HepG2 (cell line): ENCODE results near the gene NFATC4. TPM values are rescaled to one million over a fixed set of nuclear protein-coding genes. Genes with fewer than 3 reads are reported as not detected.

Experiments
- ATAC-seq: fragments of 200-7000 bp; cut with Tn5 transposase; 3 replicates; pipeline ENCODE4 v1.9.1; 2020; ENCODE audit warnings: mild to moderate bottlenecking, moderate library complexity
- BruUV-seq: library from RNA; stranded (reverse); fragments of 400-500 nt; replicated peaks from 2 replicates; lab custom pipeline; 2021; lab: Mats Ljungman, UMichigan
- CTCF ChIA-PET: fragments of 300-600 bp; formaldehyde crosslinking; extraction: SDS; loops from one replicate; lab custom pipeline; 2021; ENCODE audit warnings: low total read pairs, inconsistent platforms, low intra/inter-chr PET ratio; lab: Yijun Ruan, JAX
- POLR2A ChIA-PET: fragments of 350-600 bp; sonication (Branson Sonifier 250); formaldehyde crosslinking; loops from one replicate; lab custom pipeline; 2020; ENCODE audit warnings: antibody characterized with exemption, inconsistent platforms; lab: Yijun Ruan, JAX
- DNase-seq: peaks from one replicate; pipeline ENCODE4 v3.0.0-alpha.2; 2015; ENCODE audit warnings: low spot score
- FAIRE-seq: peaks from 3 replicates; lab custom pipeline; 2011; peaks lifted over from hg19 to GRCh38; lab: Jason Lieb, UNC
- H2AFZ ChIP-seq: one replicate; pipeline ENCODE4 v1.6.1; 2011; ENCODE audit warnings: low read length, inconsistent platforms
- H3K27ac ChIP-seq: fragments of 300-600 bp; 3 replicates; pipeline ENCODE4 v1.8.0; 2011; ENCODE audit warnings: mixed run types, mild to moderate bottlenecking, mixed read lengths, low read length, inconsistent platforms; ENCODE audit not compliant: insufficient read depth; ENCODE audit errors: extremely low read length
- H3K27me3 ChIP-seq, 2 experiments: fragments of 200-600 bp in 1 of 2; 2 replicates in 1 of 2; 3 replicates in 1 of 2; pipeline versions ENCODE4 v1.6.0 to v1.8.0; 2011; ENCODE audit warnings: low read length in 2 of 2, mild to moderate bottlenecking in 2 of 2, moderate library complexity in 2 of 2, inconsistent platforms in 1 of 2; ENCODE audit not compliant: insufficient read depth in 2 of 2, control insufficient read depth in 1 of 2
- H3K36me3 ChIP-seq, 2 experiments: fragments of 200-600 bp in 1 of 2; replicated peaks in 1 of 2; 2 replicates in 1 of 2; 3 replicates in 1 of 2; pipeline versions ENCODE4 v1.5.1 to v1.8.0; 2011; ENCODE audit warnings: low read length in 2 of 2, inconsistent platforms in 1 of 2; ENCODE audit not compliant: insufficient read depth in 2 of 2, control insufficient read depth in 1 of 2
- H3K4me1 ChIP-seq: 2 replicates; pipeline ENCODE4 v1.5.1; 2012; ENCODE audit warnings: low read length, inconsistent platforms; ENCODE audit not compliant: insufficient read depth
- H3K4me2 ChIP-seq: 2 replicates; pipeline ENCODE4 v1.6.0; 2011; ENCODE audit warnings: low read depth, low read length, inconsistent platforms
- H3K4me3 ChIP-seq, 3 experiments: fragments of 200-600 bp in 1 of 3; sonication (generic), shearing (Covaris generic) in 1 of 3; replicated peaks in 1 of 3; 2 replicates each; pipeline ENCODE4 v1.5.1; 2011 to 2016; ENCODE audit warnings: low read length in 3 of 3, inconsistent platforms in 2 of 3, low read depth in 2 of 3, mild to moderate bottlenecking in 2 of 3, control low read depth in 1 of 3, mixed read lengths in 1 of 3; ENCODE audit not compliant: insufficient read depth in 1 of 3
- H3K79me2 ChIP-seq: one replicate; pipeline ENCODE4 v1.6.1; 2011; ENCODE audit warnings: low read length, inconsistent platforms; ENCODE audit not compliant: insufficient read depth
- H3K9ac ChIP-seq: 2 replicates; pipeline ENCODE4 v1.6.0; 2011; ENCODE audit warnings: mild to moderate bottlenecking, low read depth, low read length, inconsistent platforms; ENCODE audit not compliant: insufficient read depth
- H3K9me3 ChIP-seq: 2 replicates; pipeline ENCODE4 v1.5.1; 2012; ENCODE audit warnings: mild to moderate bottlenecking, low read length
- H4K20me1 ChIP-seq: 2 replicates; pipeline ENCODE4 v1.6.0; 2011; ENCODE audit warnings: inconsistent platforms, mild to moderate bottlenecking, low read length, moderate library complexity; ENCODE audit not compliant: insufficient read depth
- BORCS8-MEF2B ChIP-seq: sonication (generic); formaldehyde crosslinking; IDR thresholded peaks from 2 replicates; pipeline ENCODE4 v1.8.0; 2022; ENCODE audit warnings: mild to moderate bottlenecking, missing genetic modification reagents
- EEA1 ChIP-seq: sonication (generic); formaldehyde crosslinking; IDR thresholded peaks from 2 replicates; pipeline ENCODE4 v1.5.1; 2020; ENCODE audit warnings: mild to moderate bottlenecking, missing genetic modification reagents, borderline replicate concordance
- GATAD1 ChIP-seq: IDR thresholded peaks from 2 replicates; pipeline ENCODE4 v1.6.1; 2016; ENCODE audit warnings: missing genetic modification reagents, missing compliant biosample characterization
- HMGA1 ChIP-seq: sonication (generic); formaldehyde crosslinking; conservative IDR thresholded peaks from 2 replicates; pipeline ENCODE4 v1.4.0; 2020; ENCODE audit warnings: missing genetic modification reagents
- HNRNPLL ChIP-seq: fragments of 200-400 bp; formaldehyde crosslinking; IDR thresholded peaks from 2 replicates; pipeline ENCODE4 v1.6.1; 2017; ENCODE audit warnings: mild to moderate bottlenecking, low read depth, low read length; ENCODE audit not compliant: poor library complexity, severe bottlenecking
- MAFK ChIP-seq, 2 experiments: IDR thresholded peaks in 1 of 2; conservative IDR thresholded peaks in 1 of 2; 2 replicates each; pipeline ENCODE4 v1.6.1; 2011; ENCODE audit warnings: improper control_type of control experiment in 2 of 2, low read length in 2 of 2
- MIER3 ChIP-seq: IDR thresholded peaks from 2 replicates; pipeline ENCODE4 v1.6.1; 2016; ENCODE audit warnings: missing compliant biosample characterization, borderline replicate concordance
- NR2F1 ChIP-seq, 2 experiments: fragments of 450-650 bp in 1 of 2; formaldehyde crosslinking in 1 of 2; IDR thresholded peaks; 2 replicates each; pipeline versions ENCODE4 v1.5.0 to v1.6.1; 2016 to 2020; ENCODE audit warnings: mild to moderate bottlenecking in 1 of 2, missing compliant biosample characterization in 1 of 2, missing genetic modification reagents in 1 of 2, moderate library complexity in 1 of 2
- RFX3 ChIP-seq: IDR thresholded peaks from 2 replicates; pipeline ENCODE4 v1.6.1; 2016; ENCODE audit warnings: missing biosample characterization, missing genetic modification reagents
- ZBTB7B ChIP-seq: sonication (generic); formaldehyde crosslinking; IDR thresholded peaks from 2 replicates; pipeline ENCODE4 v1.4.0; 2020; ENCODE audit warnings: missing genetic modification reagents
- ZGPAT ChIP-seq: IDR thresholded peaks from 2 replicates; pipeline ENCODE4 v1.6.1; 2016; ENCODE audit warnings: mild to moderate bottlenecking
- ZNF20 ChIP-seq: sonication (generic); formaldehyde crosslinking; IDR thresholded peaks from 2 replicates; pipeline ENCODE4 v1.4.0; 2020; ENCODE audit warnings: mild to moderate bottlenecking, moderate library complexity, missing genetic modification reagents
- ZNF619 ChIP-seq: sonication (generic); formaldehyde crosslinking; IDR thresholded peaks from 2 replicates; pipeline ENCODE4 v1.4.0; 2020; ENCODE audit warnings: mild to moderate bottlenecking, missing genetic modification reagents
- ZNF672 ChIP-seq: sonication (generic); formaldehyde crosslinking; IDR thresholded peaks from 2 replicates; pipeline ENCODE4 v1.8.1; 2022; ENCODE audit warnings: missing genetic modification reagents
- ZNF709 ChIP-seq: sonication (generic); formaldehyde crosslinking; IDR thresholded peaks from 2 replicates; pipeline ENCODE4 v1.5.0; 2020; ENCODE audit warnings: mild to moderate bottlenecking, missing genetic modification reagents
- WGBS: methylation state at CpG from one replicate; pipeline ENCODE4 v1.1.6; 2017; ENCODE audit warnings: low lambda C conversion rate; 5-methylcytosine and 5-hydroxymethylcytosine counted together
- in situ Hi-C: cut with HindIII; loops from 2 replicates; pipeline ENCODE4 v1.10.0; 2017; ENCODE audit warnings: low pct_unique_long_range_greater_than_20kb; ENCODE audit not compliant: extremely low pct_ligation_motif_present
- intact Hi-C: fragments of 100-400 bp; cut with micrococcal nuclease; formaldehyde crosslinking; loops from one replicate; pipeline ENCODE4 v1.10.0; 2022; ENCODE audit not compliant: unreplicated experiment
- polyA plus RNA-seq, 8 experiments: library from polyadenylated mRNA; depleted of rRNA in 3 of 8; stranded (reverse) in 7 of 8; unstranded in 1 of 8; fragments of >200 nt; fragmentation: Illumina TruSeq in 4 of 8; extraction: Trizol in 4 of 8; gene quantifications; 2 replicates each; pipeline versions ENCODE4 v1.2.1 to v1.2.3, GENCODE V29; 2011 to 2016; ENCODE audit warnings: low read depth in 4 of 8, missing spikeins in 1 of 8, mixed read lengths in 1 of 8; ENCODE audit not compliant: insufficient read depth in 1 of 8
- total RNA-seq, 5 experiments: library from RNA; depleted of rRNA; stranded (reverse); fragments of >200 nt; fragmentation: Illumina TruSeq; extraction: Trizol; gene quantifications; 2 replicates each; pipeline ENCODE4 v1.2.3, GENCODE V29; 2016; ENCODE audit warnings: low read depth in 1 of 5
- TF ChIP-seq, protein P1 (sequence below): IDR thresholded peaks from 2 replicates; pipeline ENCODE4 v1.6.1; 2018; ENCODE audit warnings: missing genetic modification reagents
- TF ChIP-seq, protein P2 (sequence below): sonication (generic); formaldehyde crosslinking; IDR thresholded peaks from 2 replicates; pipeline ENCODE4 v1.8.1; 2023; ENCODE audit warnings: missing genetic modification reagents, mild to moderate bottlenecking, borderline replicate concordance
- TF ChIP-seq, protein P3 (sequence below): sonication (generic); formaldehyde crosslinking; IDR thresholded peaks from 2 replicates; pipeline ENCODE4 v1.4.0; 2020; ENCODE audit warnings: low read depth, missing genetic modification reagents

NFATC4 gene
- total and polyA plus RNA-seq, 2 of the 13 experiments (the other 11 are each of a cell fraction or from before 2014, with no cell fraction given): 0.04 to 0.15 TPM

GRCh38 chr14:24426912-24427536 is 59.0 kb downstream of the NFATC4 start:
- Histone ChIP-seq H4K20me1 (peaks cover 10% of the 10 kb centered on the region), H3K4me2 (peak overlapping the region; percentile 82), H3K9ac (peak overlapping the region; percentile 14; the same call in 1 of the 2 replicates), H3K27ac (peak overlapping the region; percentile 53), H2AFZ (no peak overlapping the region), H3K9me3 (no peaks in the 10 kb centered on the region), H3K27me3 (no peaks in the 10 kb centered on the region; a peak in 2 of 5 replicates), H3K4me1 (peaks cover 87% of the 10 kb centered on the region), H3K79me2 (peaks cover 6% of the 10 kb centered on the region), H3K4me3 (peak overlapping the region; percentile 2 to 60 (median 31); a peak in 5 of 6 replicates), H3K36me3 (peaks cover 0 to 2% of the 10 kb centered on the region in 2 experiments; a peak in 1 of 5 replicates)
- peak; percentile 38 for ATAC-seq
- 3% methylated on average over 8 of the region's 8 CpGs for WGBS
- in situ Hi-C loops (no loop called here), intact Hi-C loops (loop anchor here (1.0 to 2.0 kb wide), 2 partner anchors 15 to 16 kb away; partner anchors contain the start of gene SDR39U1)
- ChIA-PET POLR2A (interaction anchor here (0.6 to 9.1 kb wide), 17 partner anchors 8 to 1708 kb away, joined by 3 to 242 read pairs (median 5); partner anchors contain the start of genes CIDEB, NYNRIN, PSME1 and RABGGTA), CTCF (interaction anchor here (2.0 kb wide), 1 partner anchor 61 kb away, joined by 9 read pairs; no protein-coding TSS in a partner anchor)
- BruUV-seq: no TSS peak
- peak; percentile 84 for FAIRE-seq
- DNase-seq: peak; percentile 81
- TF ChIP-seq, protein P1, sequence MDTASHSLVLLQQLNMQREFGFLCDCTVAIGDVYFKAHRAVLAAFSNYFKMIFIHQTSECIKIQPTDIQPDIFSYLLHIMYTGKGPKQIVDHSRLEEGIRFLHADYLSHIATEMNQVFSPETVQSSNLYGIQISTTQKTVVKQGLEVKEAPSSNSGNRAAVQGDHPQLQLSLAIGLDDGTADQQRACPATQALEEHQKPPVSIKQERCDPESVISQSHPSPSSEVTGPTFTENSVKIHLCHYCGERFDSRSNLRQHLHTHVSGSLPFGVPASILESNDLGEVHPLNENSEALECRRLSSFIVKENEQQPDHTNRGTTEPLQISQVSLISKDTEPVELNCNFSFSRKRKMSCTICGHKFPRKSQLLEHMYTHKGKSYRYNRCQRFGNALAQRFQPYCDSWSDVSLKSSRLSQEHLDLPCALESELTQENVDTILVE (CRISPR knock-in tag): peak; percentile 76
- TF ChIP-seq BORCS8-MEF2B (CRISPR knock-in tag): peak; percentile 76
- no peak for TF ChIP-seq MAFK (conservative IDR thresholded peaks at IDR 0.05 in 1 of 2, IDR thresholded peaks at IDR 0.05 in 1 of 2; ENCODE audit: low read length in 2 of 2)
- TF ChIP-seq, protein P2, sequence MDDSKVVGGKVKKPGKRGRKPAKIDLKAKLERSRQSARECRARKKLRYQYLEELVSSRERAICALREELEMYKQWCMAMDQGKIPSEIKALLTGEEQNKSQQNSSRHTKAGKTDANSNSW (CRISPR knock-in tag): no peak; the same call in 1 of the 2 replicates
- TF ChIP-seq RFX3: no peak
- TF ChIP-seq ZGPAT (CRISPR knock-in tag): peak; percentile 83
- TF ChIP-seq HNRNPLL: no peak
- peak in 1 of 2 experiments; percentile 12; a peak in 1 of 4 replicates for TF ChIP-seq NR2F1 (CRISPR knock-in tag; IDR thresholded peaks at IDR 0.05)
- TF ChIP-seq, protein P3, sequence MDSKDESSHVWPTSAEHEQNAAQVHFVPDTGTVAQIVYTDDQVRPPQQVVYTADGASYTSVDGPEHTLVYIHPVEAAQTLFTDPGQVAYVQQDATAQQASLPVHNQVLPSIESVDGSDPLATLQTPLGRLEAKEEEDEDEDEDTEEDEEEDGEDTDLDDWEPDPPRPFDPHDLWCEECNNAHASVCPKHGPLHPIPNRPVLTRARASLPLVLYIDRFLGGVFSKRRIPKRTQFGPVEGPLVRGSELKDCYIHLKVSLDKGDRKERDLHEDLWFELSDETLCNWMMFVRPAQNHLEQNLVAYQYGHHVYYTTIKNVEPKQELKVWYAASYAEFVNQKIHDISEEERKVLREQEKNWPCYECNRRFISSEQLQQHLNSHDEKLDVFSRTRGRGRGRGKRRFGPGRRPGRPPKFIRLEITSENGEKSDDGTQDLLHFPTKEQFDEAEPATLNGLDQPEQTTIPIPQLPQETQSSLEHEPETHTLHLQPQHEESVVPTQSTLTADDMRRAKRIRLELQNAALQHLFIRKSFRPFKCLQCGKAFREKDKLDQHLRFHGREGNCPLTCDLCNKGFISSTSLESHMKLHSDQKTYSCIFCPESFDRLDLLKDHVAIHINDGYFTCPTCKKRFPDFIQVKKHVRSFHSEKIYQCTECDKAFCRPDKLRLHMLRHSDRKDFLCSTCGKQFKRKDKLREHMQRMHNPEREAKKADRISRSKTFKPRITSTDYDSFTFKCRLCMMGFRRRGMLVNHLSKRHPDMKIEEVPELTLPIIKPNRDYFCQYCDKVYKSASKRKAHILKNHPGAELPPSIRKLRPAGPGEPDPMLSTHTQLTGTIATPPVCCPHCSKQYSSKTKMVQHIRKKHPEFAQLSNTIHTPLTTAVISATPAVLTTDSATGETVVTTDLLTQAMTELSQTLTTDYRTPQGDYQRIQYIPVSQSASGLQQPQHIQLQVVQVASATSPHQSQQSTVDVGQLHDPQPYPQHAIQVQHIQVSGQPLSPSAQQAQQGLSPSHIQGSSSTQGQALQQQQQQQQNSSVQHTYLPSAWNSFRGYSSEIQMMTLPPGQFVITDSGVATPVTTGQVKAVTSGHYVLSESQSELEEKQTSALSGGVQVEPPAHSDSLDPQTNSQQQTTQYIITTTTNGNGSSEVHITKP (CRISPR knock-in tag): no peak
- TF ChIP-seq HMGA1 (CRISPR knock-in tag): no peak
- peak; percentile 90 for TF ChIP-seq ZBTB7B (CRISPR knock-in tag)
- TF ChIP-seq GATAD1 (CRISPR knock-in tag): peak; percentile 58
- peak; percentile 88 for TF ChIP-seq ZNF619 (CRISPR knock-in tag)
- TF ChIP-seq MIER3: 0 out of 2 replicates have a peak, but pooled peaks have one; percentile 36
- no peak for TF ChIP-seq ZNF20 (CRISPR knock-in tag)
- no peak for TF ChIP-seq ZNF672 (CRISPR knock-in tag)
- no peak for TF ChIP-seq ZNF709 (CRISPR knock-in tag)
- TF ChIP-seq EEA1 (CRISPR knock-in tag): peak; percentile 92
